Natural killer cell (primary cell): Measurements from ENCODE around the gene PRKG1. TPM values are rescaled to one million over a fixed set of nuclear protein-coding genes. Genes with fewer than 3 reads are reported as not detected.

Source experiments
- ATAC-seq, 3 donors: fragments of 150-1000 bp in 2 of 3; fragments of 200-7000 bp in 1 of 3; cut with Tn5 transposase; 1 replicate in 1 of 3; 2 replicates in 2 of 3; pipeline ENCODE4 v1.10.0; 2021; ENCODE audit warnings: mild to moderate bottlenecking in 2 of 3, moderate library complexity in 2 of 3
- DNase-seq, 2 donors: peaks; one replicate each; pipeline versions ENCODE4 v3.0.0 to v3.0.0-alpha.2; 2013 to 2021; ENCODE audit warnings: mixed read lengths in 1 of 2
- H3K27ac ChIP-seq: one replicate; pipeline ENCODE4 v1.5.1; 2013; ENCODE audit warnings: mild to moderate bottlenecking, low read length
- H3K27me3 ChIP-seq: one replicate; pipeline ENCODE4 v1.6.1; 2013; ENCODE audit warnings: low read length; ENCODE audit not compliant: control insufficient read depth, insufficient read depth
- H3K36me3 ChIP-seq: one replicate; pipeline ENCODE4 v1.6.1; 2013; ENCODE audit warnings: low read length; ENCODE audit not compliant: control insufficient read depth, insufficient read depth
- H3K4me1 ChIP-seq: one replicate; pipeline ENCODE4 v1.6.1; 2013; ENCODE audit warnings: low read length; ENCODE audit not compliant: control insufficient read depth, insufficient read depth
- H3K4me3 ChIP-seq: one replicate; pipeline ENCODE4 v1.5.1; 2013; ENCODE audit warnings: low read length
- H3K9me3 ChIP-seq: one replicate; pipeline ENCODE4 v1.6.1; 2013; ENCODE audit warnings: low read length; ENCODE audit not compliant: control insufficient read depth, insufficient read depth
- H3K27ac Mint-ChIP-seq, 2 donors: one replicate each; pipeline ENCODE4 v1.8.0; 2022; ENCODE audit warnings: mild to moderate bottlenecking in 2 of 2, mixed read lengths in 2 of 2, moderate library complexity in 1 of 2
- H3K27me3 Mint-ChIP-seq, 2 donors: one replicate each; pipeline ENCODE4 v1.8.0; 2022; ENCODE audit warnings: low read depth in 2 of 2, mixed read lengths in 2 of 2
- H3K36me3 Mint-ChIP-seq: one replicate; pipeline ENCODE4 v1.8.0; 2022; ENCODE audit warnings: mixed read lengths
- H3K4me1 Mint-ChIP-seq, 2 donors: one replicate each; pipeline ENCODE4 v1.8.0; 2022; ENCODE audit warnings: mixed read lengths in 2 of 2
- H3K4me3 Mint-ChIP-seq: one replicate; pipeline ENCODE4 v1.8.0; 2022; ENCODE audit warnings: mild to moderate bottlenecking, moderate library complexity, mixed read lengths
- H3K9me3 Mint-ChIP-seq, 2 donors: one replicate each; pipeline ENCODE4 v1.8.0; 2022; ENCODE audit warnings: mixed read lengths in 2 of 2
- CTCF ChIP-seq: fragments of 200-600 bp; IDR thresholded peaks from one replicate; pipeline ENCODE4 v1.8.0; 2022; ENCODE audit warnings: antibody characterized with exemption
- WGBS: methylation state at CpG from one replicate; pipeline ENCODE4 v1.1.7; 2013; ENCODE audit warnings: missing lambda C conversion rate; ENCODE audit not compliant: insufficient coverage; 5-methylcytosine and 5-hydroxymethylcytosine counted together
- intact Hi-C: fragments of 100-400 bp; cut with micrococcal nuclease; formaldehyde crosslinking; loops from one replicate; pipeline ENCODE4 v1.14.2; 2022
- total RNA-seq, 4 donors: library from RNA; stranded (reverse); fragments of 120-200 nt in 1 of 4; gene quantifications; one replicate each; pipeline versions ENCODE4 v1.2.3 to v1.2.4, GENCODE V29; 2013 to 2022

The PRKG1 gene
- total RNA-seq, 3 donors from 2014 or later (not counting 1 experiment from before 2014, with no cell fraction given): 0.23 to 0.41 (median 0.35) TPM

DNA sequence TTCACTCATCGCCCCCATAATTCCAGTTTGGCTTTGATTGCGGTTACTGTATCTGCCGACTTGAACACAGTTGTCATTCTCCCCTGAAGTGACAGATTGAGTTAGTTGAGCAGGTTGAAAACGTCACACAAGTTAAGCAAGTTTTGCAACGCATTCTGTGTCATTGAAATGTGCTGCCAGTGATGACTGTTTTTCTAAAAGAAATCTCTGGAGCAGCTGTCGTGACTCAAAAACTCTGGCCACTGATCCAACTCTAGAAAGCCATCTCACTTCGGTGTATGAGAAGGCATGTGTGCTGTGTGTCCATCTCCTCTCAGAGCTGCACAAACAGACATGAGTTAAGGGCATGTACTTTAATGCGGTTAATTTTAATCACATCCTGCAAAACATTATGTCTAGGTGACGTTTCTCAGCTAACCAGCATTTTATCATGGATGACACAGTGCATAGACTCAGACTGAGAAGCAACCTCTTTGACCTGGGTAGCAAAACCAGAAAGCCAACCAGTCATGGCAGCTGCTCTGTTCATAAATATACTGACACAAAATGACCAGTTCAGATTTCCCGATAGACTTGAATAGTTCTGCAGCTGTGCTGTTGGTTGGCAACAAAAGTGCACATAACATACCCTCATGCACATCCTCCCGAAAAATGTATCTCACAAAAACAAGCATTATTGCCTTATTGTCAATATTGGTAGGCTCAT, 555.8 kb downstream of the PRKG1 start:
- DNase-seq (no peak), ATAC-seq (no peak)
- intact Hi-C loops: no loop called here
- no peaks in the 10 kb centered on the region for H3K27me3 Mint-ChIP-seq
- no peak for TF ChIP-seq CTCF
- no peak overlapping the region for H3K27ac Mint-ChIP-seq
- H3K4me3 ChIP-seq: no peak overlapping the region
- no peaks in the 10 kb centered on the region for H3K36me3 Mint-ChIP-seq
- no peaks in the 10 kb centered on the region for H3K27me3 ChIP-seq
- H3K4me1 ChIP-seq: no peaks in the 10 kb centered on the region
- H3K36me3 ChIP-seq: no peaks in the 10 kb centered on the region
- no peak overlapping the region for H3K27ac ChIP-seq
- H3K9me3 ChIP-seq: no peaks in the 10 kb centered on the region
- no peak overlapping the region for H3K4me3 Mint-ChIP-seq
- 86% methylated on average over 11 of the region's 11 CpGs for WGBS
- no peaks in the 10 kb centered on the region for H3K4me1 Mint-ChIP-seq
- H3K9me3 Mint-ChIP-seq: no peaks in the 10 kb centered on the region

DNA sequence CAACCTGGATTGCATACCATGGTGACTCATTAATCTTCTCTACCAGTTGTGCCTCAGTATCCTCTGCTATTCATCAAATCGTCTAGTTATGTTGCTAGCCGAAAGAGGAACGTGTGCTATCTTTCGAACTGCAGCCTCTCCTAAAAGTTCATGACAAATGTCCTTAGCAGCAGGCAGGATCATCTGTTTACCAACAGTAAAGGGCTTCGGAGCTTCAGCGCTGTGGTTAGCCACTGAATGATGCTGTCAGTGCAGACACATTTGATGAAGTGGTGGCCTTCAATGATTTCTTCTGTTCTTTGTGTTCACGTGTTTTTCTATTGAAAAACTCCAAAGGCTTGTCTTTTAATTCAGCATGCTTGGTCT, 556.3 kb downstream of the PRKG1 start:
- no peak overlapping the region for H3K27ac ChIP-seq
- Mint-ChIP-seq H3K9me3 (no peaks in the 10 kb centered on the region), H3K4me3 (no peak overlapping the region), H3K4me1 (no peaks in the 10 kb centered on the region), H3K27ac (no peak overlapping the region), H3K27me3 (no peaks in the 10 kb centered on the region), H3K36me3 (no peaks in the 10 kb centered on the region)
- intact Hi-C loops: no loop called here
- H3K27me3 ChIP-seq: no peaks in the 10 kb centered on the region
- ATAC-seq: no peak
- no peaks in the 10 kb centered on the region for H3K9me3 ChIP-seq
- H3K4me1 ChIP-seq: no peaks in the 10 kb centered on the region
- no peak for DNase-seq
- H3K36me3 ChIP-seq: no peaks in the 10 kb centered on the region
- 87% methylated on average over 7 of the region's 7 CpGs for WGBS
- H3K4me3 ChIP-seq: no peak overlapping the region
- no peak for TF ChIP-seq CTCF

DNA sequence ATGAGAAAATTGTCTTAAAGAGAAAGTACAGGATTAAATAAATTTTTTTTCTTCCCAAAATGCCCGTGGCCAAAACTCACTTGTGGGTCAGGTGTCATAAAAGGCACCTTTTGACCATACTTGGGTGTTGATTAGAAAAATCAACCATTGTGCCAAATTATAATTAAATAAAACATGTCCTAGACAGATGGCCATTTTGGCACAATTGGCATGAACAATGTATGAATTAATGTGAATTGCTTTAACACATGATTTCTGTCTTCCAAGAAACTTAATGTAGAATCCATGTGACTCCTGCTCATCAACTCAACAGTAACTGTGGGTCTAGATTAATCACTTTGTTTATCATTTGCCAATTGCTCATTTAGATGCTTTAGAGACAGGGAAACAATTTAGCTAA, 561.1 kb downstream of the PRKG1 start:
- Mint-ChIP-seq H3K36me3 (no peaks in the 10 kb centered on the region), H3K4me1 (no peaks in the 10 kb centered on the region), H3K4me3 (no peak overlapping the region), H3K9me3 (peaks cover 0 to 3% of the 10 kb centered on the region in 2 donors), H3K27ac (no peak overlapping the region), H3K27me3 (no peaks in the 10 kb centered on the region)
- Histone ChIP-seq H3K4me1 (no peaks in the 10 kb centered on the region), H3K36me3 (no peaks in the 10 kb centered on the region), H3K27ac (no peak overlapping the region), H3K9me3 (no peaks in the 10 kb centered on the region), H3K27me3 (no peaks in the 10 kb centered on the region), H3K4me3 (no peak overlapping the region)
- ATAC-seq: no peak
- no peak for DNase-seq
- no peak for TF ChIP-seq CTCF
- no CpG with 5 or more reads among the region's 1 CpG for WGBS
- intact Hi-C loops: no loop called here

GRCh38 chr10:51638211-51638610, 563.9 kb downstream of the PRKG1 start:
- intact Hi-C loops: no loop called here
- Histone ChIP-seq H3K4me1 (no peaks in the 10 kb centered on the region), H3K36me3 (no peaks in the 10 kb centered on the region), H3K4me3 (no peak overlapping the region), H3K27me3 (no peaks in the 10 kb centered on the region), H3K9me3 (no peaks in the 10 kb centered on the region), H3K27ac (no peak overlapping the region)
- ATAC-seq: no peak
- DNase-seq: no peak
- peaks cover 0 to 3% of the 10 kb centered on the region in 2 donors for H3K9me3 Mint-ChIP-seq
- H3K4me3 Mint-ChIP-seq: no peak overlapping the region
- H3K36me3 Mint-ChIP-seq: no peaks in the 10 kb centered on the region
- WGBS: 100% methylated on average over 2 of the region's 4 CpGs
- H3K27ac Mint-ChIP-seq: no peak overlapping the region
- no peak for TF ChIP-seq CTCF
- no peaks in the 10 kb centered on the region for H3K27me3 Mint-ChIP-seq
- no peaks in the 10 kb centered on the region for H3K4me1 Mint-ChIP-seq
